GM21526 (cell line): Measurements from ENCODE around the gene ID2.
"Not testable (repeated sequence)": the region's sequence is repeated elsewhere in the genome, so short reads cannot be mapped to it uniquely, and the experiment has no call there.

Experiments
- ATAC-seq: cut with Tn5 transposase; IDR thresholded peaks from one replicate; pipeline ENCODE4 v1.9.1; 2021; ENCODE audit warnings: moderate library complexity; ENCODE audit not compliant: unreplicated experiment, low FRiP score

The ID2 gene

GRCh38 chr2:8725838-8726237, 44.0 kb downstream of the ID2 start:
- no peak for ATAC-seq

DNA sequence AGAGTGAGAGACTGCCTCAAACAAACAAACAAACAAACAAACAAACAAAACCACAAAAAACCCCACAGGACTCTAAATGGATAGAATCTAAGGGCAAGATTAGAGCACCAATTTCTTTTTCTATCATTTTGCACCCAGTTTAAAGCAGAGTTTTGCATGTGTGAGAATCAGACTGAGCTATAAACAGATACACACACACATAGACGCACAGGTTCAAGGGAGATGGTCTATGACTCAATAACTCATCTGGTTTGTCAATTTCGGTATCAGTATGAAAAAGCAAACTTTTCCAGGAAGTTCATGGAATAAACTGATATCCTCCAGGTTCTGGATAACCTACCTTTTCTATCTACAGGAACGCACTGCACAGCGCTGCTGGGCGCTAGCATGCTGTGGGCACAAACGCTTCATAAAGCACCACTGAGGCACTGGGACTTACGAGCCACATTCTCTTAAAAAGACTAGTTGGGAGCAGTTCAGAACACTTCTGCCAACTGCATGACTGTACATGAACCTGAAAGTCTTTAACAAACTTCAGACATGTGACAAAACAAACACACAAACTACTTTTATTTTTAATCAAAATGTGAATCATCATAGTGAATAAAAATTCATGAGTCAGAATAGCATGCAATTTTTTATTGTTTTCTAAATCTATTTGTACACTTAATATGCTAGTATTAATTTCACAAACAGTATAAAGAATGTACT, 46.6 kb downstream of the ID2 start:
- no peak for ATAC-seq

DNA sequence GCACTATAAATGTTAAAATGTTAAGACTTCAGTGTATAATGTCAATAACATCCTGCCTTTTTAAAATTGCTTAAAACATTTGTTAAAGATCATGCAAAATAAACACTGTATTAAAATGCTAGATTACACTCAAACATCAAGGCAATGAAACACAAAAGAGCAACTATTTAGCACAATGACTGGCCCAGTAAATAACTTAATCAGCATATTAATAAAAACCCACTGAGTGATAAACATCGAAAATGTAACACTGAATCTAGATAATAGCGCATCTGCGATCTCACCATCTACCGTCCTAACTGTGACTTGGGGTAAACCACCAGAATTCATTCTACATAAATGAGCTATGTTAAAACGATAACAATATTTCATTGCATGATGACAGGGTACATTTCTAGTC, 47.2 kb downstream of the ID2 start:
- not testable (repeated sequence) for ATAC-seq

GRCh38 chr2:8729939-8730338, 48.1 kb downstream of the ID2 start:
- no peak for ATAC-seq

DNA sequence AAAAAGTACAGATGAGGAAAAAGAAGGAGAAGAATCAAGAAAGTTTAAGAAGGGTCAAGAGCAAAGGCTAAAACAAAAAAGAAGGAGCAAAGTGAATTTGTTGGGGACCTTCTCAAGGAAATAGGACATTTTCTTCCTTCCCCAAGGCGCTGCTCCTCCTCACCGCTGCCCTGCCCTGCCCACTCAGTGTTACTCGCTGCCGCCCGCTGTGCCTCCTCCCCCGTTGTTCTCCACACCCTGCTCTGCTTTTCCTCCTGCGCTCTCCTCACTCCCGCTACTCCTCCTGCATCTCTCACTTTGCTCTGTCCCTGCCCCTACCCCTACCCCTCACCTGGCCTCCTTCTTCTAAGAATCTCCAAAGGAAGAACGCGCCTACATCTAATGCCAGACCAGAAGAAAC, 50.7 kb downstream of the ID2 start:
- no peak for ATAC-seq
